ENCODE results near the gene TMEM165. TPM values are rescaled to one million over a fixed set of nuclear protein-coding genes. Genes with fewer than 3 reads are reported as not detected.

TMEM165 gene
- total RNA-seq, 1 donor from 2014 or later, result 62.7 TPM

DNA sequence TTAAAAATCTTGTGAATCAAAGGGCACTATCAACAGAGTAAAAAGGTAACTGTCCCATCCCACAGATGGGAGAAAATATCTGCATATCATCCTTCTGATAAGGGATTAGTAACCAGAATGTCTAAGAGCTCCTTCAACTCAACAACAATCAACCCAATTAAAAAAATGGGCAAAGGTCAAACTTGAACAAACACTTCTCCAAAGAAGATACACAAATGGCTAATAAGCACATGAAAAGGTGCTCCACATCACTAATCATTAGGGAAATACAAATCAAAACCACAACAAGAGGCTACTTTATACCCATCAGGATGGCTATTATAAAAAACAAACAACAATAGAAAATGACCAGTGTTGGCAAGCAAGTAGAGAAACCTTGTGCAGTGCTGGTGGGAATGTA lies 43.3 kb downstream of the TMEM165 start:
- no peak overlapping the region for H3K4me3 Mint-ChIP-seq

GRCh38 chr4:55440786-55441185 lies 45.0 kb downstream of the TMEM165 start:
- no peaks in the 10 kb centered on the region for H3K4me1 Mint-ChIP-seq
- no peak overlapping the region for H3K4me3 Mint-ChIP-seq
- no peak for DNase-seq (ENCODE audit: low read depth, low spot score)
- TF ChIP-seq CTCF (conservative IDR thresholded peaks at IDR 0.05), result no peak
- no peaks in the 10 kb centered on the region for H3K27me3 Mint-ChIP-seq (ENCODE audit: low read depth)
- no peak overlapping the region for H3K27ac Mint-ChIP-seq (ENCODE audit: unreplicated experiment)
- H3K9me3 Mint-ChIP-seq, result no peaks in the 10 kb centered on the region
- peaks cover 9% of the 10 kb centered on the region for H3K36me3 Mint-ChIP-seq (ENCODE audit: low read depth)

More for the DNA sequence above, 43.3 kb downstream of the TMEM165 start:
- Mint-ChIP-seq H3K9me3 (no peaks in the 10 kb centered on the region), H3K36me3 (ENCODE audit: low read depth) (peaks cover 15% of the 10 kb centered on the region), H3K27me3 (ENCODE audit: low read depth) (no peaks in the 10 kb centered on the region), H3K4me1 (no peaks in the 10 kb centered on the region), H3K27ac (ENCODE audit: unreplicated experiment) (no peak overlapping the region)
- TF ChIP-seq CTCF (conservative IDR thresholded peaks at IDR 0.05), result no peak
- no peak for DNase-seq (ENCODE audit: low read depth, low spot score)

DNA sequence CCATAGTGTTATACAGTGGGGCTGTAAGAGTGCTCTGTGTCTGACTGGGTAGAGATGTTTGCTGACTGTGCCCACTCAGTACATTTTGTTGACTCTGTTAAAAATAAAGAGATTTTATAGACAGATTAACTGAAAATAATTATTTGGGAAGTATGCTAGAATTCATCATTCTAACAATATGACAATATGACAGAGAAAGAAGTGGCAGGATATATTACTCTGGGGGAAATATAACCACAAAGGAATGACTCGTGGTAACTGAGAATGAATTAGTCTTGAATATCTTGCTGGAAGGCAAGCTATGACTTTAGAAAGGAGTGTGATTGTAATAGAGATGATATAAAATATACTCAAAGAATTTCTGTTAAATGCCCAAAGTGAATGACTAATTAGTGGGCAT lies 46.8 kb downstream of the TMEM165 start:
- Mint-ChIP-seq H3K36me3 (ENCODE audit: low read depth) (peaks cover 9% of the 10 kb centered on the region), H3K27me3 (ENCODE audit: low read depth) (no peaks in the 10 kb centered on the region), H3K9me3 (no peaks in the 10 kb centered on the region), H3K4me1 (no peaks in the 10 kb centered on the region), H3K4me3 (no peak overlapping the region), H3K27ac (ENCODE audit: unreplicated experiment) (no peak overlapping the region)
- DNase-seq (ENCODE audit: low read depth, low spot score), result no peak
- no peak for TF ChIP-seq CTCF (conservative IDR thresholded peaks at IDR 0.05)

GRCh38 chr4:55444827-55445226 lies 49.1 kb downstream of the TMEM165 start:
- no peak overlapping the region for H3K27ac Mint-ChIP-seq (ENCODE audit: unreplicated experiment)
- TF ChIP-seq CTCF (conservative IDR thresholded peaks at IDR 0.05), result no peak
- no peaks in the 10 kb centered on the region for H3K9me3 Mint-ChIP-seq
- H3K36me3 Mint-ChIP-seq (ENCODE audit: low read depth), result peaks cover 9% of the 10 kb centered on the region
- no peak for DNase-seq (ENCODE audit: low read depth, low spot score)
- H3K27me3 Mint-ChIP-seq (ENCODE audit: low read depth), result no peaks in the 10 kb centered on the region
- H3K4me1 Mint-ChIP-seq, result no peaks in the 10 kb centered on the region
- no peak overlapping the region for H3K4me3 Mint-ChIP-seq

GRCh38 chr4:55445921-55446577 lies 50.3 kb downstream of the TMEM165 start:
- Mint-ChIP-seq H3K27me3 (ENCODE audit: low read depth) (no peaks in the 10 kb centered on the region), H3K27ac (ENCODE audit: unreplicated experiment) (no peak overlapping the region), H3K9me3 (no peaks in the 10 kb centered on the region), H3K4me1 (no peaks in the 10 kb centered on the region), H3K36me3 (ENCODE audit: low read depth) (peaks cover 8% of the 10 kb centered on the region), H3K4me3 (no peak overlapping the region)
- no peak for DNase-seq (ENCODE audit: low read depth, low spot score)
- no peak for TF ChIP-seq CTCF (conservative IDR thresholded peaks at IDR 0.05)

Data from neural crest cell (in vitro differentiated cells).